GM19035 (cell line): ENCODE data around the gene MEF2C.
A peak's percentile ranks its signal among the peaks of the same experiment; 100 is the strongest.

Source experiments
- ATAC-seq: cut with Tn5 transposase; IDR thresholded peaks from one replicate; pipeline ENCODE4 v1.9.1; 2021; ENCODE audit not compliant: unreplicated experiment

The MEF2C gene

DNA sequence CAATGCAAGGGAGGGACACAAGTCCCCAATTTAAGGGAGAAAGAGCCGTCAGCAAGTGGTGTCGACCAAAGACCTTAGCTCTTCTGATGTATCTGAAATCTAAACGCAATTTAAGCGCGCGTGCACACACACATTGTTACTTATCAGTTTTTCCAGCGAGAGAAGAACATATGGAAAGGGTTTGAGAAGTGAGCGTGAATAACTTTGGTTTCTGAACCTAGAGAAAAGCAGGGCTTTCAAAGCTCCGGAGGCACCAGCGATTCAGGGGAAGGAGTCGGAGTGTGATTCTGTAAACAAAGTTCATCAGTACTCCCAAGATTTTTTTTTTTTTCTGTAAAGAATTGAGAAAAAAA lies 191.8 kb downstream of the MEF2C start:
- ATAC-seq = no peak

DNA sequence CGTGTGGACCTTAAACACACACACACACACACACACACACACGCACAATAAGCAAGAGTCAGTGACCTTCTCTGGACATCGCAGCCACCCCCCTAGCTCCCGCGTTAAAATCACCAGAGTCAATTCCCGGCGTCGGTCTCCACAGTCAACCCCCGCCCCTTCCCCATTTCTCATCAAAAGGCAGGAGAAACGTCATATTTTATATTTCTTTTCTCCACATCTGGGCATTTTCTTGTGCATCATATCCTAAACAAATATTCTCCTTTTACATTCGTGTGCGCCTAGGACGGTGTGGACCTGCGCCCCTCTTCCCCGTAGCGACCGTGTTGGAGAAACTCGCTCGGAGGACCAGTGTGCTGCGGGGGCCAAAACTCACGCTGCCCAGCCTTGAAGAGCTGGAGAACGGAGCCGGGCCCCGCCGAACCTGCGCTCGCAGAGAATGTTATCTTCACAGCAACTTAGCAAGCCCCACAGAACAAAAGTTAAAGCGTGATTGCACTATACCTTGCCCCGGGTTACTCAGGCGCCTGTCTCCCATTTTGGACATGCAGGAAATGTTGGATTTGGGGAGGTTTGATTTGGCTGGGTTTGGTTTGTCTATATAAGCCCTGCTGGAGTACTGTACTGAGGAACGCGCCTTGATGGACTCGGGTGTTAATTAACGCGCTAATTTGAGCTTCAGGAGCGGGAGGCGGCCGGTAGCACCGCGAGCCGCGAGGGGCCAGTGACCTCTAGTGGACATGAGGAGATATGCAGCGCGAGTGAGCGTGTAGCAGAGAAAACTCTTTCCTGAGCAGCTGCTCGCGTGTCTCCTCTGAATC lies 192.4 kb downstream of the MEF2C start:
- ATAC-seq = peak; percentile 86

DNA sequence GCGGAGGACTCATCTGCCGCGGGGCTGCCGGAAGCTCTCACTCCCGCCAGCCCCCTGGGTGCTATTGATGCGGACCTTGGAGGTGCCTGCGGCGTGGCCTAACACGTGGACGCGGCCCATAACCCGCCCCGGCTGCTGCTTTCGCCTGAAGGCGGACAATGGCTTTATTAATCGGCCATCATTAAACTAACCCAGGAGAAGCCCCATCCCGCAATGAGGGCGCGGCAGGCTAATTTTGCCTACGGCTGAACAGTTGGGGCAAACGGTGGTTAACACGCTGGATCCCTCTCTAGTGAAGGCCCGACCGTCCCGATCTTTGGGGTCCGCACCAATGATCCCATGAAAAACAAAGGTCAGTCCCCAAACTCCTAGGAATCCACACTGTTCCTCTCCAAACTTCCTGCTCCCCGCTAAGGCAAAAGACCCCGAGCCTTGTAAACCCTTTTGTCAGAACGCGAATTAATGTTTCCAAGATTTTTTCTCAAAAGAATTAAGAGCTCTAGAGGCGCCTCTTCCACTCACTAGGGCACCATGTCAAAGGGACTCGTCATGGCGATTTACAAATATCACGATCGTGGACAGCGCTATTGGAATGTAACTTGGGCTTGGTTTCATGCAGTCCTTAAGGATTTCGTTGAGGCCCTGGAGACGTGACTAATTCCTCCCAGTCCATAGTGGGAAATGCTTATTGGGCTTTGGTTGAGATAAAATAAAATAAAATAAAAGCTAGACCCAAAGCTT lies 193.1 kb downstream of the MEF2C start:
- no peak for ATAC-seq

DNA sequence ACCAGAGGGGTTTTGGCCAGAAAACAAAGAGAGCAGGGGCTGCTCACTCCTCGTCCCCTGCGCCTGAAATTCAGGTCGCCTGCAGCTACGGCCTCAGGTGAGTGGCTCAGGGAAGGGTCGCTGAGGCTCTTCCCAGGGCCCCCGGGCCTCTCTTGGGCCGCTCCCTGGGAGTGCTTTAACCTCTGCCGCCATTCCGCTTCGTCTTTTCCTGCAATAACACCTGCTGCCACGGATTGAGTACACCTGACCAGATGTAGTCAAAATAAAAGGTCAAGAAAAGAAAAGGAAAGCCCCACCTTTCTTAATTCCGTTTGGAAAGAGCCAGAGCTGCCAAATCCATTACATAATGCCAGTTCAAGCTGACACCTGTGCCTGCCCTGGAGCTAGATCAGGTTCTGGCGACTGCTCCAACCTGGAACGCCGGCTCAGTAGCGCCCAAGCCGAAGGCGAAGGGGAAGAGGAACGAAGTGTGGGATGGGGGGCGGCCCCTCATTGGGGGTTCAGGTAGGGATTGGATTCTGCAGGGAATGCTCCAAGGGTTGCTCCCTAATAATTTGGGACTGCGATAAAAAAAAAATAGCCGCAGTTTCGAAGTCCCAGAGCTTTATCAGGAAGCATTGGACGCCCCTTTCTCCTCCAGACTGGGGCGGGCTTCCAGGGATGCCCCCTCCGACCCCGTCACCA lies 193.9 kb downstream of the MEF2C start:
- no peak for ATAC-seq

DNA sequence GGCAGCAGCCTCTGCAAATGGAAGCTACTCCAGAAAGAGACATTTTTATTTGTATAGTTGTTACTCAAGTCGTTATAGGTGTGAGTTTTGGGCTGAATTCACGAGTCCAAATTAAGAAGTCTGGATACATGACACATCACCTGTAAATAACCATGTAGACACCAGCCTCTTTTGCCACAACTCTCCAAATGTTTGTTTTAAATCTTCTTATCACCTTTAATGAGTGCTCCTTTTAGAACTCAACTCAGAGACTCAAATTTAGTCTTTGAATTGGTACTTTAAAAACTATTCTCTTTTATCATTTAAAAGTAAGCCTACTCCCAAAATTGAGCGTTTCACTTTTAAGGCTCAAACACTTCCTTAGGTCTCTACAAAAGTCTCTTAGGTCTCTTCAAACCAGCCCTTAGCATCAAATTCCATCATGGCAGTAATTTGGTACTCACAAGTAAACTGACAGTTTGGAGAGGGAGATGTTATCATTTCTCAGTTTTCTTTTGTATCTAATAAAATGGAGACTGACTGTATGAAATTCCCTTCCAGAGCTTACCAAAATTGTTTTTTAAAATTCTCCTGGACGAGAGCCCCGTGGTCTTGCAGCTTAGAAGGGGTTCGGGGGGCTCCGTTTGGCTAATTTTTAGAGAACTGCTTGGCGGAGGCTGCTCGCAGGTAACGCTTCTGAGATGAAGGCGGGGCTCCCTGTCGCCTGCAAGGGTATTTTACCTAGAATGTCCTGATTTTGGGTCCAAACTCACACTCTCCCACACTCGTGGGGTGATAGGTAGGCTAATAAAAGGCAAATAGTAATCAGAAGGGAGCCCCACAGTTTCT lies 194.6 kb downstream of the MEF2C start:
- no peak for ATAC-seq

DNA sequence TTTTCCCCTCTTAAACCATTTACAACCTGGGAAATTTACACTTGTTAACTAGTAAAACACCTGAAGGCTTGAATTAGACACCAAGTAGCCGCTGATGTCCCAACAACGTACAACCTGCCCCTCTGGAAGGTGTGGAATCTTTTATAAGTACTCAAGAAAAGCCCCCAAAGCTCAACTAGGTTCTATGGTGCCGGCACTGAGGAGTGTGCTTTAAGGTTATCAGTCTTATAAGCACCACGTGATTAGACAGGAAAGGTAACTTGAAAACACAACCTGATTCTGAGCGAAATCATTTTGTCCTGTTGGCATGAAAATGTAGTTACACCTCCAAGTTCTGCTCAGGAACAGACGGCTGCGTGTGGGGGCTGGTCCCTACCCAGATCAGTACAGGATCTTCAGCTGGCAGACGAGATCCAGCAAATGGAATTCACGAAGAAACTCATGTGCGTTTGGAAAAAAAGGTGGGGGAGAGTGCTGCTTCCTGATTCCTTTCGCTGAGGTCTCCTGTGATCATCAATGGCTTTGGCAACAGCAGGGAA lies 195.5 kb downstream of the MEF2C start:
- no peak for ATAC-seq

DNA sequence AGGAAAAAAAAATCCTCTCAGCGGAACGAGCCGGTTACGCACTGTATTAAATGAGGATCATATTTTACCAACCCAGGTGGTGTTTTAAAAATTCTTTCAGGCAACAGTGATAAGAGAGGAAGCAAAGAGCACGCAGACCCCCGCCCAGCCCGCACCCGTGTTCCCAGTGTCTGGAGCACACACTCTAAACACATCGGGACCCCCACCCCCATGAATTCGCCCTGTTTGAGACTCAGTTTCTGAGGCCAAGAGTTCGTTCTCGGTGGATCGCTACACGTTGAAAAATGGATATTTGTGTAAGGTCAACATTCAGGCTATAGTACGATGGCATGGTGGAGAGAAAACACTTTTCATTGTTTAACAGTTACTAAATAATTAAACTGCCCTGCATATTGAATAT lies 196.3 kb downstream of the MEF2C start:
- no peak for ATAC-seq

DNA sequence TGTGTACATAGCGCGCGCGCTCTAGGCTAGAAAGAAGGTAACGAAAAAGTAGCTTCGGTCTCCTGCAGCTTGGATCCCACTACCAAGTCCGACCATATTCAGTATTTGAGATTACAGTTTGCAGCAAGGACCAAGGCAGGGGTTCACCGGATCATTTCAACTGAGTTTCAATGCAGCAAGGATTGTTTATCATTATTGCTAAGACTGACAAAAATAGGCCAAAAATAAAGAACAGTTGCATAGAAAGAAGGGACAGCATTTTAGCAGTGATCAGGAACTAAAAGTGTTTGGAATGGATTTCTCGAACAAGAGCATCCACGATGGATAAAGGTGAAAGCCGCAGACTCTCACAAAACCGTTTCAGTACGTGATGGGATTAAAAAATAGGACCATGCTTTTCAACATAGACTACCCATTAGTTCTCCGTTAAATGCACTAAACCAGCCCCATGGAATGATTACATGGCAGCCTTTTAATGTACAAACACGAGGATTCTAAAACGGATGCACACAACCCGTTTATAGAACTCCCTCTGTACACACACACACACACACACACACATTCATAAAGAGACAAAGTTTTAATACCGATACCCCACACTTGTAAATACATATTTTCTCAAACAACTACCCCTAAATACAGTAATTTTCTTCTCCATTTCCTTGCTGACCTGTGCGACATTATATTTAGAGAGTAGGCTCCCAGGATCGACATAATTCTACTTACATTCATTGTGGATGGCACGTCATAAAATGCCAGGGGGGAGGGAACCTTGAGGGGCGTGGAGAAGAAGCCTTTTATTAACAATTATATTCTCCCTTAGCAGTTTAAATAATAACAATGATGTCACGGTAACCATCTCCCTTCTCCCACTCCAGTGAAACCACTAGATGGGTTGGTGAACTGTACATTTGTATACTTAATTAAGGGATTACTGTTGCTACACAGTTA lies 197.1 kb downstream of the MEF2C start:
- ATAC-seq = no peak

DNA sequence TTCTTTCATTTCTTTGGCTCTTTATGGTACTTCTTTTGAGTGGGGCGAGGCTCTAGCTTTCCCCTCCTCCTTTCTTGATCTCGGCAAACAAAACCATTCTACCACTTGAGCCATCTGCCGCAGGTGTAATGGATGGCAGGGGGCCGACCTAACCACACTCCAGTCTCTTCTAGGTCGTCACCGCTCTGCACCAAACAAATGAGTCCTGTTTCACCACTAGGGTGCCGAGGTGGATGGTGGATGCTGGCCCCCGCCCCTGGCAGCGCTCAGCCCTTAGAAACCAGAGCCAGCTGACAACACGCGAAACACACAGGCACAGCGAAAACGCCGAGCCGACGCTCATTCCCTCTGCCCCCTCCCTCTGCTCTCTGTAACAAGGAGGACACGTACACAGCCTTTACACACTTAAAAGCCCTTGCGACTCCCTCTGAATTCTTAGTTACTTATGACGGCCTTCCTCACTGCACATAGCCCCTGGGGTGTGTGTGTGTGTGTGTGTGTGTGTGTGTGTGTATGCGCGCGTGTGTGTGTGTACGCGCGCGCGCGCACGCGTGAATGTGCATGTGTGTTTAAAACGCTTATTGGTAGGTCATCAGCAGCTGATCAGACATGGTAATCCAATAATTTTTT lies 199.4 kb downstream of the MEF2C start:
- ATAC-seq = no peak

DNA sequence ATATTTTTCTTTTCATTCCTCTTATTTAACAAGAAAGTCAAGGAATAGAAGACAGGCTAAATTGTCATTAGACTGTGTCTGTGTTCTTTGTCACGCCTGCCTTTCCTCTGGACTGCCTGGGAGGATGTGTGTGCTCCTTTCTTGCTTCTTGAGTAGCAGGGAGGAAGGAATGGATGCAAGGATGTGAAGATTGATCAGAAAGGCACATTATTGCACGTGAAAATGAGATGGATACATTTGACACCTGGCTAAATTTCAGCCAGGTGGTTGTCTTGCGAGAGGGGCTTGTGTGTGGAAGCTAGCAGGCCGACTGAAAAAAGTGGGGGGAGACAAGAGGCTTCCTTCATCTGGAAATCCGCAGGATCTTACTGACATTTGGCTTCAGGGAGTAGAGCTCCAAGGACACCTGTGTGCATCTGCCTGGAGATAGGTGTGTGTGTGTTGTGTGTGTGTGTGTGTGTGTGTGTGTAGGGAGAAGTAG lies 200.1 kb downstream of the MEF2C start:
- no peak for ATAC-seq

DNA sequence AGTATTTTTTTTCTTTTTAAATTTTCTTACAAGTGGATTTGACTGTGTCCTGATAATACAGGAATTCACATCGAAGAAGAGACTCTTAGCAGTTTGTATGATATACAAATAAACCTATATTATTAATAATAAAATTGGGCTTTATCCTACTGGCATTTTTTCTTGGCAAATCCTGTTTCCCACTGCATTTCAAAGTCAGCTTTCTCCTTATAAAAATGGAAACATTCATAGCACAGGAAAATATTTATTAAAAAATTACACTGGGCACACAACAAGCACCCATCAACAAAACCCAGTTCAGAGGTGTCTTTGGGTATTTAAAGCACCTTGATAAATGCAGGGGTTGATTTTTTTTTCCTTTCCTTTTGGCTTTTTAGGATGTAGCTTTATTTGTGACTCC lies 200.9 kb downstream of the MEF2C start:
- no peak for ATAC-seq

DNA sequence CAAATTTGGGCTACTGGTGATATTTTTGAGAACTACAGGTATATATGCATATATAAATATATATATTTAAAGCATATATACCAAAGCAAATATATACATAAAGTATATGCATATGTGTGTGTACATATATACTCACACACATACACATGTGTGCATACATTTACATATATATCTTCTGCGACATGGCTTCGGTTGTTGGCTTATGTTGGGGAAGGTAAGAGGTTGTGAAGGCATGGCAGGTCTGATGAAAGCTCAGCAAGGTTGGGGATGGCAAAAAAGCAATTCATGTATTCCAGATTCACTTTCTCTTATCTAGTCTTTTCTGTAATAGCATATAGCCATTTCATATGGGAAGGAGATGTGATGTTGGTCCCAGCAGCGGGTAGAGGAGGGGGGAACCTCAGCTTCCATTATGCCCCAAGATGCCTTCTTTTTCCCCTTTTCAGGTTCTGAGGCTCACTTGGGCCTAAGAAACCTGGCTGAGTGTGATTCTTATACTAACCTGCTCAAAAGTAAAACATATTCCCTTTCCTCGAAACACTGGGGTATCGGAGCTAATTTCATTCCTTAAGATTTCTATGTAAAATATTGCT lies 201.7 kb downstream of the MEF2C start:
- ATAC-seq = no peak

DNA sequence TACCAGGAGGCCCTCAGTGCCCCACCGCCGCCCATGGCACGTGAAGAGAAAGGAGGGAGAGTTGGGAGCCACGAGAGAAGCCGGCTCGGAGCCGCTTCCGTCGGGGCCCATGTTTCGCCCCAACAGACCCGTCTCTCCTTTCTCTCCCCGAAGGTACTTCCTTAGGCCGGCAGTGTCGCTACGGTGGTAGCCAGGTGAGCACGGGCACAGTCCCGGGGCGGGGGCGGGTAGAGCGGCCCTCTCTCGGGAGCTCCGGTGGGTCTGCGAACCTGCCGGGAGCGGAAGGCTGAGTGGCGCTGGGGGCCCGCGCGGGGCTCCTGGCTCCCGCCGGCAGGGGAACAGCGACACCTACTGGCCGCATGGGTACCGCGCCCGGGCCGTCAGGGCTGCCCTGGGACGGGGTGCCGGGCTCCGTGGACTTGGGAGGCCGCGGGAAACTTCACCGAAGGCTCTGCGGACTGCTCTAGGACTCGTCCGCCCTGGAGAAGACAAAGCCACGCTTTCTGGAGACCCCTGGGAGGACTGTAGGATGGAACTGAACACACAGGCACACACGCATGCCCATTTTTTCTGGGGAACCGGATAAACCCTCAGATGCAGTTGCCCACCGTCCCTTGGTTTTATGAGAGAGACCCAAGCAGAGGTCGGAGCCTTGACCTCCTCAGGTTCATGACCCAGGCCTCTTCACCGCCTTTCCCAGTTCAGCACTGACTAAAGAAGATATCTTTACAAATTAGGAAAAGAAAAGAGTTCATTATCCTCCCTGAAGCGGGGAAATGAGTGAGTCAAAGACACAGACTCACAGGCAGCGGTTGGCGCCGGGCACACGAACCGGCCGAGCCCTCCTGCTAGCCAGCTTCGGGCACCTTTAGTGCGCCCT lies 202.5 kb downstream of the MEF2C start:
- ATAC-seq = peak; percentile 67

DNA sequence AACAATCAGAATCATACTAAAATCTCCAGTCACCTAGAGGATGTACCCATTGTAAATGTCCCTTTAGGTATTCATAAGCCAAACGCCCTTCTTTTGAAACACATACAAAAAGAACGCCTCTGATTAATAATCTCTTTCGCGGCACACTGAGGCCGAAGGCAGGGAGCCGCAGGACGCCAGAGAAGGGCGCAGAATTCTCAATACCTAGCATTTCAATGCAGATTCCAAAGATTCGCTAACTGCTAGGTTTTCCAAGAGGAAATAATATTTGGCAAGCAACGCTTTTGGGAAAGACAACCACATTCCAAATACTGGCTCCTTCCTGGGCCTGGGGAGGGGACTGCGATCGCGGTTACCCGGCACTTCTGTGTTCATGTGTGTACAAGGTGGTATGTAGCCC lies 203.3 kb downstream of the MEF2C start:
- ATAC-seq = no peak

DNA sequence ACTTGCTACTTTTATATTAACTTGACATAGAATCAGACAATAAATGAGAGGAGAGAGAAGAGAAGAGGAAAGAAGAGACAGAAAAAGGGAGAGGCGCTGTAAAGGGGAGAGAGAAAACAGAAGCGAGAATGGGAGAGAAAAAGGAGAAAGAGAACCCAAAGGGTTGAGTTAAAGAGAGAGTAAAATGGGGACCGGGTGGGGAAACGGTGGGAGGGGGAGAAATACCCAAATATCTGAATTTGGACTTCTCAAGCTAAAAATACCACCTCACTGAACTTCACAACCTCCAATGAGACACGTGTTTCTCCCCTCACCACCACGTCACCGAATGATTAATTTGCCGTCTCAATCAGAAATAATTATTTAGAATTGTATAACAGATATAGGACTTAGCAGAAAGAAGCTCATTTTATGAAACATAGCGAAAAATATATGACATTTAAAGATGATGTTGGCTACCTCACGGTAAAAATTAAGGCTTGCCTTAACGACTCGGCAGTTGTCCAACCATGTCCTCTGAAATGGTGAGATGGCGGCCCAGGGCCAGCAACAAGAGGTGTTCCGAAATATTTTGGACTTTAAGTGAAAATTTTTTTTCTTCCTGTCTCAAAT lies 204.1 kb downstream of the MEF2C start:
- ATAC-seq = no peak

DNA sequence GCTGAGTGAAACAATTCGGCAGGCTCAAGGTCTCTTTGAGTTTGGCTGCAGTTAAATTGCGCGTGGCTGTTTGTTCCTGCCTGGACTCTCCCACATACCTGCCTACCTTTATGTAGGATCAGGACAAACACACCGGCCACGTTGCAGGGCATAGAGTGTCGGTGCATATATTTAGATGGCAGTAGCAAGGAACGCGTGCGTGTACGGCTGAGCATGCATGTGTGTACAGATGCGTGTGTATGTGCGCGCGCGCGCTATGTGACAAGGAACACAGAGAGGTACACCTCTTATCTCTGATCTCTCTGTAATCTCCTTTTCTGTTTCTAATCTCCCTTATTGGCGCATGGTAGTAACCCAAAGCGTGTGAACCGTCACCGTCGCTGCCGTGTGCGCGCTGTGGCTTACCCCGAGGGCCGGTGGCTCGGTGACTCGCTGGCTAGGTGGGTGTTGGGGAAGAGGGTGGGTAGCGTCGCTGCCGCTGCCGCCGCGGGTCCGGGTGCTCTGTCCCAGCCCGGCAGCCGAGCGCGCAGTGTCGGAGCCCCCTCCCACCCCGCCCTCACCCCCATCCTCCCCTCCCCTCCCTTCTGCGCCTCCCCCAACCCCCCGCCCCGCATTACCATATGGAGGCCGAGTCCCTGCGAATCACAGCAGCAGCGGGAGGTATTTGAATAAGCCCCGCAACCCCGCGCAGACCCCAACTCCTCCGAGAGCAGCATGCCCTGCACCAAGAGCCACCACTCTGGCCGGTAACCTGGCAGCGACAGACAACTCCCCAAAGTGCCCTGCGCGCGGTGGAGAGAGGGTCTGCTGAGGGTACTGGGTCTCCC lies 204.8 kb downstream of the MEF2C start:
- no peak for ATAC-seq
